Activated naive CD4-positive, alpha-beta T cell treated with Interleukin-2 at 50 U/mL for 16 hours (primary cell): ENCODE measurements around the gene WDR45B.
A peak's percentile ranks its signal among the peaks of the same experiment; 100 is the strongest.

Source experiments
- DNase-seq: peaks from one replicate; pipeline ENCODE4 v3.0.0-alpha.2; 2020

WDR45B gene

GRCh38 chr17:82619641-82620040, 28.6 kb downstream of the WDR45B start:
- DNase-seq: no peak

GRCh38 chr17:82619211-82619610, 29.0 kb downstream of the WDR45B start:
- DNase-seq: no peak

- DNase-seq: no peak
Measured at GRCh38 chr17:82616021-82616711, 32.1 kb downstream of the WDR45B start.

- DNase-seq: no peak
Measured at GRCh38 chr17:82615084-82616020, 32.9 kb downstream of the WDR45B start.

GRCh38 chr17:82614095-82614631, 34.1 kb downstream of the WDR45B start:
- no peak for DNase-seq

- DNase-seq: no peak
Measured at GRCh38 chr17:82613283-82614094, 34.8 kb downstream of the WDR45B start.

GRCh38 chr17:82611140-82612058, 36.8 kb downstream of the WDR45B start:
- no peak for DNase-seq

GRCh38 chr17:82609655-82610054, 38.6 kb downstream of the WDR45B start:
- no peak for DNase-seq

- DNase-seq: no peak
Measured at GRCh38 chr17:82608816-82609215, 39.4 kb downstream of the WDR45B start.

GRCh38 chr17:82605939-82606600, 42.2 kb downstream of the WDR45B start:
- no peak for DNase-seq

GRCh38 chr17:82604532-82604931, 43.7 kb downstream of the WDR45B start:
- DNase-seq: no peak

GRCh38 chr17:82603981-82604448, 44.2 kb downstream of the WDR45B start:
- DNase-seq: no peak

- DNase-seq: peak; percentile 25
Measured at GRCh38 chr17:82602986-82603710, 45.1 kb downstream of the WDR45B start.

GRCh38 chr17:82602487-82602886, 45.8 kb downstream of the WDR45B start:
- no peak for DNase-seq

GRCh38 chr17:82601447-82602000, 46.7 kb downstream of the WDR45B start:
- no peak for DNase-seq

GRCh38 chr17:82600731-82601446, 47.4 kb downstream of the WDR45B start:
- no peak for DNase-seq

GRCh38 chr17:82599674-82600661, 48.3 kb downstream of the WDR45B start:
- no peak for DNase-seq
